ENCODE data around the gene HTR1B.

GRCh38 chr6:77474973-77475372, 11.7 kb upstream of the HTR1B start:
- TF ChIP-seq CTCF (conservative IDR thresholded peaks at IDR 0.05; ENCODE audit: low read depth, low read length) (no peak), BHLHE40 (IDR thresholded peaks at IDR 0.05; ENCODE audit: low read depth, low read length) (no peak), POLR2A (IDR thresholded peaks at IDR 0.05; ENCODE audit: low read depth, low read length) (no peak), RFX5 (IDR thresholded peaks at IDR 0.05; ENCODE audit: low read depth, low read length) (no peak)
- TF ChIP-seq, protein P1, sequence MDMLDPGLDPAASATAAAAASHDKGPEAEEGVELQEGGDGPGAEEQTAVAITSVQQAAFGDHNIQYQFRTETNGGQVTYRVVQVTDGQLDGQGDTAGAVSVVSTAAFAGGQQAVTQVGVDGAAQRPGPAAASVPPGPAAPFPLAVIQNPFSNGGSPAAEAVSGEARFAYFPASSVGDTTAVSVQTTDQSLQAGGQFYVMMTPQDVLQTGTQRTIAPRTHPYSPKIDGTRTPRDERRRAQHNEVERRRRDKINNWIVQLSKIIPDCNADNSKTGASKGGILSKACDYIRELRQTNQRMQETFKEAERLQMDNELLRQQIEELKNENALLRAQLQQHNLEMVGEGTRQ (IDR thresholded peaks at IDR 0.05; ENCODE audit: low read depth, low read length) = no peak
